Smooth muscle cell (in vitro differentiated cells): ENCODE measurements around the gene TBC1D8B. TPM values are rescaled to one million over a fixed set of nuclear protein-coding genes. Genes with fewer than 3 reads are reported as not detected.
"Not testable (repeated sequence)": the region's sequence is repeated elsewhere in the genome, so short reads cannot be mapped to it uniquely, and the experiment has no call there.

Experiments
- DNase-seq: peaks from one replicate; lab custom pipeline; 2025; ENCODE audit not compliant: unreplicated experiment; lab: John Stamatoyannopoulos, UW
- H2AFZ ChIP-seq: fragments of 200-600 bp; sonication (generic); 2 replicates; pipeline ENCODE4 v1.6.0; 2016; ENCODE audit warnings: antibody characterized with exemption, low read depth, mild to moderate bottlenecking
- H3F3A ChIP-seq: fragments of 200-600 bp; sonication (generic); 2 replicates; pipeline ENCODE4 v1.6.0; 2017; ENCODE audit warnings: antibody characterized with exemption, low read depth
- H3K27ac ChIP-seq: fragments of 200-600 bp; sonication (generic); 2 replicates; pipeline ENCODE4 v1.5.1; 2016; ENCODE audit warnings: low read depth, mild to moderate bottlenecking
- H3K27me3 ChIP-seq: fragments of 200-600 bp; sonication (generic); 2 replicates; pipeline ENCODE4 v1.6.1; 2016; ENCODE audit warnings: low read depth, mild to moderate bottlenecking
- H3K36me3 ChIP-seq: fragments of 200-600 bp; sonication (generic); 2 replicates; pipeline ENCODE4 v1.5.1; 2016; ENCODE audit warnings: low read depth
- H3K4me1 ChIP-seq: fragments of 200-600 bp; sonication (generic); 2 replicates; pipeline ENCODE4 v1.5.1; 2016; ENCODE audit warnings: low read depth
- H3K4me2 ChIP-seq: fragments of 200-600 bp; sonication (generic); 2 replicates; pipeline ENCODE4 v1.6.0; 2016; ENCODE audit warnings: mild to moderate bottlenecking
- H3K4me3 ChIP-seq: fragments of 200-600 bp; sonication (generic); 2 replicates; pipeline ENCODE4 v1.5.1; 2016; ENCODE audit warnings: mild to moderate bottlenecking
- H3K79me2 ChIP-seq: fragments of 200-600 bp; sonication (generic); 2 replicates; pipeline ENCODE4 v1.6.0; 2016; ENCODE audit warnings: low read depth, mild to moderate bottlenecking
- H3K9ac ChIP-seq: fragments of 200-600 bp; sonication (generic); 2 replicates; pipeline ENCODE4 v1.6.0; 2016; ENCODE audit warnings: low read depth
- H3K9me3 ChIP-seq: fragments of 200-600 bp; sonication (generic); replicated peaks from 2 replicates; pipeline ENCODE4 v1.5.1; 2016; ENCODE audit warnings: low read depth
- H4K20me1 ChIP-seq: fragments of 200-600 bp; sonication (generic); 2 replicates; pipeline ENCODE4 v1.6.0; 2016; ENCODE audit warnings: low read depth
- CTCF ChIP-seq: fragments of 200-600 bp; sonication (generic); IDR thresholded peaks from 2 replicates; pipeline ENCODE4 v1.5.1; 2017; ENCODE audit warnings: borderline replicate concordance, mild to moderate bottlenecking, antibody characterized with exemption; ENCODE audit not compliant: insufficient read depth, poor library complexity, severe bottlenecking
- WGBS: methylation state at CpG from one replicate; pipeline ENCODE4 v1.1.7; 2016; ENCODE audit warnings: low lambda C conversion rate; 5-methylcytosine and 5-hydroxymethylcytosine counted together
- polyA plus RNA-seq: library from polyadenylated mRNA; unstranded; fragments of >200 nt; fragmentation: Nextera tagmentation; extraction: Ambion mirVana; gene quantifications from 2 replicates; pipeline ENCODE4 v1.2.1, GENCODE V29; 2016
- total RNA-seq: library from RNA; depleted of rRNA; stranded (reverse); fragments of >200 nt; gene quantifications from 2 replicates; pipeline ENCODE4 v1.2.3, GENCODE V29; 2014

The TBC1D8B gene
- total RNA-seq (15.1 and 21.8 TPM in 2 replicates), polyA plus RNA-seq (6.1 and 9.2 TPM in 2 replicates)

- peak within 1 kb of the TSS; percentile 47 for H3K4me3 ChIP-seq
- no peaks in the 10 kb centered on the region for H3K27me3 ChIP-seq
- WGBS = 40% methylated on average over 36 of the region's 36 CpGs
- TF ChIP-seq CTCF = no peak
- no peaks in the 10 kb centered on the region for H3K9me3 ChIP-seq
- H3K79me2 ChIP-seq = no peaks in the 10 kb centered on the region
- peak; percentile 3 for DNase-seq
- H3F3A ChIP-seq = no peaks in the 10 kb centered on the region
- peak within 1 kb of the TSS; percentile 14 for H3K9ac ChIP-seq
- H3K27ac ChIP-seq = no peak within 1 kb of the TSS
- peak within 1 kb of the TSS; percentile 75 for H3K4me2 ChIP-seq
- H3K36me3 ChIP-seq = no peaks in the 10 kb centered on the region
- no peaks in the 10 kb centered on the region for H3K4me1 ChIP-seq
- peaks cover 9% of the 10 kb centered on the region for H4K20me1 ChIP-seq
- H2AFZ ChIP-seq = peak within 1 kb of the TSS; percentile 39
These were observed at the start of gene TBC1D8B for GRCh38 chrX:106802388-106803275. Gene TBC1D8B (plus strand): TSS chrX:106802673. CDS start chrX:106802854, 181 bp downstream.

DNA sequence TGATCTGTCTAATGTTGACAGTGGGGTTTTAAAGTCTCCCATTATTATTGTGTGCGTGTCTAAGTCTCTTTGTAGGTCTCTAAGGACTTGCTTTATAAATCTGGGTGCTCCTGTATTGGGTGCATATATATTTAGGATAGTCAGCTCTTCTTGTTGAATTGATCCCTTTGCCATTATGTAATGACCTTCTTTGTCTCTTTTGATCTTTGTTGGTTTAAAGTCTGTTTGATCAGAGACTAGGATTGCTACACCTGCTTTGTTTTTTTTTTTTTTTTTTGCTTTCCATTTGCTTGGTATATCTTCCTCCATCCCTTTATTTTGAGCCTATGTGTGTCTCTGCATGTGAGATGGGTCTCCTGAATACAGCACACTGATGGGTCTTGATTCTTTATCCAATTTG lies 33.2 kb upstream of the TBC1D8B start:
- H3K9me3 ChIP-seq, H3K36me3 ChIP-seq, H3K79me2 ChIP-seq, H3K27me3 ChIP-seq, H3F3A ChIP-seq, H4K20me1 ChIP-seq, H2AFZ ChIP-seq, H3K4me2 ChIP-seq, DNase-seq, H3K27ac ChIP-seq, H3K9ac ChIP-seq, H3K4me3 ChIP-seq, H3K4me1 ChIP-seq: not testable (repeated sequence)
- WGBS = 53% methylated on average over 1 of the region's 1 CpG

DNA sequence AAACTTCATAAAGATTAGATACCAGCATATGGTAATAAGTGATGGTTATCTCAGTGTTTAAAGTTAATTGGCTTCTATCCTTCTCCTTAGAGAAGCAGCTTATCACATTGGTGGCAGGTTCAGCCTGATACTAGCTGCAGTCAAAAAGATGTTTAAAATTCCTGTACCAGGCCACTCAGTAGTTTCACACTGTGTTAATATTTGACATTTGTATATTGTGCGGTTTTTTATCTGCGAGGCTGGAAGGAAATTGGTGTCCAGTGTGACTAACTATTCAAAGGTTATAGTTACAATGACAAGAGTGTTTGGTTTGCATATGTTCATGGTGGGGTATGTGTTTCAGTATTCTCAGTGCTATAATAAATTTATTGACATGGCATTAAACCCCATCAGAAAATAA lies 27.5 kb upstream of the TBC1D8B start:
- Histone ChIP-seq H3K4me3 (no peak overlapping the region), H3F3A (no peaks in the 10 kb centered on the region), H3K36me3 (no peaks in the 10 kb centered on the region), H3K4me2 (no peak overlapping the region), H3K79me2 (no peaks in the 10 kb centered on the region), H3K27me3 (no peaks in the 10 kb centered on the region), H3K9ac (no peak overlapping the region), H3K27ac (no peak overlapping the region), H3K9me3 (no peaks in the 10 kb centered on the region), H3K4me1 (no peaks in the 10 kb centered on the region), H2AFZ (no peak overlapping the region), H4K20me1 (no peaks in the 10 kb centered on the region)
- DNase-seq = no peak
- WGBS = 84% methylated on average over 2 of the region's 2 CpGs
- TF ChIP-seq CTCF = no peak

DNA sequence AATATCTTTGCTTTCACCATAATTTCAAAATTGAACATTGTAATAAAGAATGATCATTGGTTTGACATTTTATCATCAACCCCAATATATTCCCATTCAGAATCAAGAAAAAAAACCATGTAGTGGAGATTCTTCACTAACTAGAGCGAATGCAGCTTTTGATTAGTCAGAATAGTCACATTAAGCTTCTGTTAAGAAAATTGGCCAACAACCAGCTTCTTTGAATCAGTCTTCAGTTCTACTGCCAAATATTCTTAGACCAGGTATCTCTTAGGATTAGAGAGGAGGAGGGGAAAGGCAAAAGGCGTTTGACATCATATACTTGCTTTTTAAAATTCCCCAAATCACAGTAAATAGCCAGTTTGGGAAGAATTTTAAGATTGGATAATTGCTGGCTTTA lies 22.2 kb upstream of the TBC1D8B start:
- no peaks in the 10 kb centered on the region for H3F3A ChIP-seq
- no peak overlapping the region for H3K4me2 ChIP-seq
- H3K27me3 ChIP-seq = no peaks in the 10 kb centered on the region
- no peak for DNase-seq
- no peaks in the 10 kb centered on the region for H3K9me3 ChIP-seq
- no peaks in the 10 kb centered on the region for H3K36me3 ChIP-seq
- no peaks in the 10 kb centered on the region for H3K79me2 ChIP-seq
- WGBS = 47% methylated on average over 2 of the region's 2 CpGs
- no peaks in the 10 kb centered on the region for H3K4me1 ChIP-seq
- no peak for TF ChIP-seq CTCF
- H3K9ac ChIP-seq = no peak overlapping the region
- no peak overlapping the region for H3K4me3 ChIP-seq
- no peak overlapping the region for H3K27ac ChIP-seq
- H2AFZ ChIP-seq = no peak overlapping the region
- no peaks in the 10 kb centered on the region for H4K20me1 ChIP-seq
